ENCODE measurements around the gene DCST2.

Gene DCST2

DNA sequence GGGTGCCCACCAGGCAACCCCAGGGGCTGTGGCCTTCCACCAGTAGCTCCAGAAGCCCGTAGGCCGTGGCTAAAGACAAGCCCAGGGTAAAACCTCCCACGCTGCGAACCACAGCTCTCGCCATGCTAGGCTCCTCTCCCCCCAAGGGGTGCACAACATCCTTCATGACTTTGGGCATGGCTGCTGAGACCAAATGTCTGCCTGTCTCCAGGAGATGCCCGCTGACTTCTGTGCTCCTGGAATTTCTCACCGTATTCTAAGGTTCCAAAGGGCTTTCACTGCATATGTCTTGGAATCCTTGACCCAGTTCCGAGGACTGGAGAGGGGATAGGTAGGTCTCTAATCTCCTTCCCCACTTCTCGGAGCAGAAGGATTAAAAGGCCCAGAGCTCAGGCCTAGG, at the start of gene DCST2, which contains the start of gene DCST1:
Gene DCST2 (minus strand): TSS at position 258 of the 400 bp plus-strand sequence. CDS start 80 bp downstream, at position 178.
Gene DCST1 (plus strand): TSS at position 301 of the 400 bp plus-strand sequence. CDS start 213 bp downstream, outside the sequence.
- no peaks in the 10 kb centered on the region for H3K9me3 ChIP-seq (ENCODE audit: control insufficient read depth, insufficient read depth, low read length)
- H3K4me3 ChIP-seq (ENCODE audit: low read depth, low read length) = no peak within 1 kb of the TSS
- H3K4me1 ChIP-seq (ENCODE audit: control insufficient read depth, insufficient read depth, low read length) = no peaks in the 10 kb centered on the region
- no peak within 1 kb of the TSS for H3K9ac ChIP-seq (ENCODE audit: low read depth, low read length)
- peaks cover 2% of the 10 kb centered on the region for H3K27me3 ChIP-seq (ENCODE audit: control insufficient read depth, insufficient read depth, low read length)
- H3K36me3 ChIP-seq (ENCODE audit: control insufficient read depth, insufficient read depth, low read length) = no peaks in the 10 kb centered on the region

GRCh38 chr1:155083052-155083541, 49.5 kb upstream of the DCST2 start:
- H3K4me1 ChIP-seq (ENCODE audit: control insufficient read depth, insufficient read depth, low read length) = peaks cover 14% of the 10 kb centered on the region
- H3K27me3 ChIP-seq (ENCODE audit: control insufficient read depth, insufficient read depth, low read length) = peaks cover 53% of the 10 kb centered on the region
- no peak overlapping the region for H3K9ac ChIP-seq (ENCODE audit: low read depth, low read length)
- H3K36me3 ChIP-seq (ENCODE audit: control insufficient read depth, insufficient read depth, low read length) = no peaks in the 10 kb centered on the region
- peak overlapping the region; percentile 52 for H3K4me3 ChIP-seq (ENCODE audit: low read depth, low read length)
- H3K9me3 ChIP-seq (ENCODE audit: control insufficient read depth, insufficient read depth, low read length) = no peaks in the 10 kb centered on the region

GRCh38 chr1:155082301-155083051, 48.9 kb upstream of the DCST2 start:
- peak overlapping the region; percentile 52 for H3K4me3 ChIP-seq (ENCODE audit: low read depth, low read length)
- peaks cover 12% of the 10 kb centered on the region for H3K4me1 ChIP-seq (ENCODE audit: control insufficient read depth, insufficient read depth, low read length)
- H3K9ac ChIP-seq (ENCODE audit: low read depth, low read length) = no peak overlapping the region
- H3K9me3 ChIP-seq (ENCODE audit: control insufficient read depth, insufficient read depth, low read length) = no peaks in the 10 kb centered on the region
- H3K27me3 ChIP-seq (ENCODE audit: control insufficient read depth, insufficient read depth, low read length) = peaks cover 59% of the 10 kb centered on the region
- no peaks in the 10 kb centered on the region for H3K36me3 ChIP-seq (ENCODE audit: control insufficient read depth, insufficient read depth, low read length)

DNA sequence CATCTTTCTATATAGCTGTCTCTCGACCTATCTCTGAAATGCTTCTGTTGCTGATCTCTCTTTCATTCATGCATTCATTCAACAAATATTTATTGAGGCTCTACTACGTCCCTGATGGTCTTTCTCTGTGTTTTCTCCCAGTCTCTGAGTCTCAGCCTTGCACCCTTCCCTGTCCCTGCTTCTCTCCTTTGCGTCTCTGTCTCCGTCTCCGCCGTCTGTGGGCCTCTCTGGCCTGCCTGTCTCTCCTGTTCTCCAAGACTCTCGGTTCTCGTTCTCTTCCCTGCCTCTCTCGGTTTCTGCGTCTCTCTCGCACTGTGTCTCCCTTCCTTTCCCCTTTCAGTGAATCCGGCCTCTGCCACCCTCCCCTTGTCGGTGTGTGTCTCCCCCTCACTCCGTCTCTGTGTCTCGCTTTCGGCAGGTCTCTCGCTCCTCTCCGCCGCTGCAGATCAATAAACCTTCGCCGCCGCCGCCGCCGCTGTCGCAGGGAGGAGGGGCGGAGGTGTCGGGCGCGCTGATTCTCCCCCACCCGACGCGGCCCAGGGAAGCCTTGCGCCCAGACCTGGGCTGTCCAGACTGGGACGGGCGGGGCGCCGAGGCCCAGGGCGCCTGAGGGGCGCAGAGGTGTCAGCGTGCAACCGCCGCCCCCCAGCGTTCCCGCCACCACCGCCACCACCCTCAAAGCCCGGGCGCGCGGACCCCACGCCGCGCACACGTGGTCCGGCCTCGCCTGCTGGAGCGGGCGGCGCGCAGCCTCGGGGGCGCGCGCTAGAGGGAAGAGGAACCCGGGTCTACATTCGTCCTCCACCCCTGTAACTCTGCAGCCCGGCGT, 48.1 kb upstream of the DCST2 start:
- Histone ChIP-seq H3K4me3 (ENCODE audit: low read depth, low read length) (peak overlapping the region; percentile 68), H3K36me3 (ENCODE audit: control insufficient read depth, insufficient read depth, low read length) (no peaks in the 10 kb centered on the region), H3K27me3 (ENCODE audit: control insufficient read depth, insufficient read depth, low read length) (peaks cover 67% of the 10 kb centered on the region), H3K9me3 (ENCODE audit: control insufficient read depth, insufficient read depth, low read length) (no peaks in the 10 kb centered on the region), H3K4me1 (ENCODE audit: control insufficient read depth, insufficient read depth, low read length) (peaks cover 12% of the 10 kb centered on the region), H3K9ac (ENCODE audit: low read depth, low read length) (no peak overlapping the region)

DNA sequence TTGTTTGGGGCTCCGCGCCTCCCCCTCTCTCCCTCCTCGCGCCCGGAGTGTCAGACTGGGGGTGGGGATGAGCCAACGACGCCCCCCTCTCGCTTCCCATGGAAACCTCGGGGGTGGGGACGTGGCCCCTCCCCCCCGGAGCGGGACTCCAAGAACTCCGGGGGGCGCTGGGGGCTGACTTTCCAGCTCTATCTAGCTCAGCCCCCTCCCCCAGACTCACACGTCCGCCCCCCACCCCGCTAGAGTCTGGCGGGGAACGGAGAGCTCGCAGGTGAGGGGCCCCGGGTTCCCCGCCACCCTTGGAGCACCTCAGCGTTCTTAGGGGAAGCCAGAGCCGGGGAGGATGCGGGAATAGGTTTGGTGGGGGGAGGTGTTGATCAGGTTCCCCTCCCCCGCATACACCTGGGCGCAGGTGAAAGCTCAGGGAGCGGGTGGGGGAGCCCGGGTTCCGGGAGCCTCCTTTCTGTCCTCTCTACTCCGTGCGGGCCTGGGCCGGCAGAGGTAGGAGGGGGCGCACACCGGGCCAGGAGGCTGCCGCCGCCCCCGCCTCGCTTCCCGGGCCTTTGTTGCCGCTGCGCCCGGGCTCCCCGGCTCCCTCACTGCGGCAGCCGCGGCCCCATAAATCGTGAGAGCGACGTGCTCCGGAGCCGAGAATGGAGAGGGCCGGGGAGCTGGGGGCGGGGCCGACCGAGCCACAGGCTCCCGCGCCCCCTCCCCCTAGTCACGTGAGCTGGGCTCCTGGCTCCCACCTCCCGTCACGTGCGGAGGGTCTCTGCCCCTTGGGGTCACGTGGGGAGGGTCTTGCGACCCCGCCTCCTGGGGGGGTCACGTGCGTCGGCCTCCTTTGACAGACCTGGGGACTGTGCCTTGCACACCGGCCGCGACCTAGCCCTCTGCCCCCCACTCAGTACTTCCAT, 47.0 kb upstream of the DCST2 start:
- peaks cover 76% of the 10 kb centered on the region for H3K27me3 ChIP-seq (ENCODE audit: control insufficient read depth, insufficient read depth, low read length)
- no peaks in the 10 kb centered on the region for H3K9me3 ChIP-seq (ENCODE audit: control insufficient read depth, insufficient read depth, low read length)
- H3K4me3 ChIP-seq (ENCODE audit: low read depth, low read length) = peak overlapping the region; percentile 68
- no peaks in the 10 kb centered on the region for H3K36me3 ChIP-seq (ENCODE audit: control insufficient read depth, insufficient read depth, low read length)
- no peak overlapping the region for H3K9ac ChIP-seq (ENCODE audit: low read depth, low read length)
- peaks cover 12% of the 10 kb centered on the region for H3K4me1 ChIP-seq (ENCODE audit: control insufficient read depth, insufficient read depth, low read length)

GRCh38 chr1:155079487-155080311, 46.1 kb upstream of the DCST2 start:
- Histone ChIP-seq H3K4me1 (ENCODE audit: control insufficient read depth, insufficient read depth, low read length) (peaks cover 12% of the 10 kb centered on the region), H3K9ac (ENCODE audit: low read depth, low read length) (no peak overlapping the region), H3K4me3 (ENCODE audit: low read depth, low read length) (peak overlapping the region; percentile 68)

GRCh38 chr1:155079210-155079486, 45.6 kb upstream of the DCST2 start:
- H3K9ac ChIP-seq (ENCODE audit: low read depth, low read length) = no peak overlapping the region
- no peaks in the 10 kb centered on the region for H3K36me3 ChIP-seq (ENCODE audit: control insufficient read depth, insufficient read depth, low read length)
- H3K27me3 ChIP-seq (ENCODE audit: control insufficient read depth, insufficient read depth, low read length) = peaks cover 84% of the 10 kb centered on the region
- no peaks in the 10 kb centered on the region for H3K9me3 ChIP-seq (ENCODE audit: control insufficient read depth, insufficient read depth, low read length)
- H3K4me3 ChIP-seq (ENCODE audit: low read depth, low read length) = peak overlapping the region; percentile 68
- H3K4me1 ChIP-seq (ENCODE audit: control insufficient read depth, insufficient read depth, low read length) = peaks cover 9% of the 10 kb centered on the region

More at GRCh38 chr1:155079487-155080311, 46.1 kb upstream of the DCST2 start:
- Histone ChIP-seq H3K27me3 (ENCODE audit: control insufficient read depth, insufficient read depth, low read length) (peaks cover 84% of the 10 kb centered on the region), H3K36me3 (ENCODE audit: control insufficient read depth, insufficient read depth, low read length) (no peaks in the 10 kb centered on the region), H3K9me3 (ENCODE audit: control insufficient read depth, insufficient read depth, low read length) (no peaks in the 10 kb centered on the region)

DNA sequence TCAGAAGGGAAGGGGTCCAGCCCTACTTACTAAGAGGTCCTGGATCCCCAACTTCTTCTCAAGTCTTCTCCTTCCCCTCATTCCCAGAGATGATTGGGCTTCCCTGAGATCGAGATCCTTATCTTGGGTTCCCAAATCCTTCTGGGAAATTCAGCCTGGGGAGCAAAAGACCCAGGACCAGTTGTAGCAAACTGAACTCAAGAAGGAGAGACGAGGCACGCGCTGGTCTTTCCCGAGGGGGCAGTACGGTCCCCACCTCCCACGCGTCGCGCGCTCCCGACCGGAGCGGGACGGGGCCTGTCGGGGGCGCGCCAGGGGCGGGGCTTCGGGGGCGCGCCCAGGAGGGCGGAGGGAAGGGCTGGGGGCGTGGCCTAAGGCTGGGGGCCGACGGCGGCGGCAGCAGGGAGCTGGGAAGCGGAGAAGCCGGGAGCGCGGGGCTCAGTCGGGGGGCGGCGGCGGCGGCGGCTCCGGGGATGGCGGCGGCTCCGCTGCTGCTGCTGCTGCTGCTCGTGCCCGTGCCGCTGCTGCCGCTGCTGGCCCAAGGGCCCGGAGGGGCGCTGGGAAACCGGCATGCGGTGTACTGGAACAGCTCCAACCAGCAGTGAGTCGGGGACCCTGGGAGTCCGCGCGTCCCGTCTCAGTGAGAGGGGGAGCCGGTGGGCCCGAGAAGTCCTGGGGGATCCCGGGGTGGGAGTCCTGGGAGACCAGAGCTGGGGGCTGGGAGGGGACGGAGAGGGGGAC, 45.1 kb upstream of the DCST2 start, which contains the start of gene EFNA3:
Gene EFNA3 (plus strand): TSS at position 369 of the 741 bp plus-strand sequence. CDS start 105 bp downstream, at position 474.
- no peak within 1 kb of the TSS for H3K9ac ChIP-seq (ENCODE audit: low read depth, low read length)

GRCh38 chr1:155077758-155078445, 44.3 kb upstream of the DCST2 start:
- Histone ChIP-seq H3K9me3 (ENCODE audit: control insufficient read depth, insufficient read depth, low read length) (no peaks in the 10 kb centered on the region), H3K9ac (ENCODE audit: low read depth, low read length) (no peak overlapping the region), H3K4me3 (ENCODE audit: low read depth, low read length) (peak overlapping the region; percentile 64), H3K36me3 (ENCODE audit: control insufficient read depth, insufficient read depth, low read length) (no peaks in the 10 kb centered on the region), H3K27me3 (ENCODE audit: control insufficient read depth, insufficient read depth, low read length) (peaks cover 81% of the 10 kb centered on the region), H3K4me1 (ENCODE audit: control insufficient read depth, insufficient read depth, low read length) (peaks cover 14% of the 10 kb centered on the region)

More for the DNA sequence above, 45.1 kb upstream of the DCST2 start, which contains the start of gene EFNA3:
- peaks cover 82% of the 10 kb centered on the region for H3K27me3 ChIP-seq (ENCODE audit: control insufficient read depth, insufficient read depth, low read length)
- H3K36me3 ChIP-seq (ENCODE audit: control insufficient read depth, insufficient read depth, low read length) = no peaks in the 10 kb centered on the region
- peaks cover 9% of the 10 kb centered on the region for H3K4me1 ChIP-seq (ENCODE audit: control insufficient read depth, insufficient read depth, low read length)
- H3K9me3 ChIP-seq (ENCODE audit: control insufficient read depth, insufficient read depth, low read length) = no peaks in the 10 kb centered on the region
- H3K4me3 ChIP-seq (ENCODE audit: low read depth, low read length) = peak within 1 kb of the TSS; percentile 68

DNA sequence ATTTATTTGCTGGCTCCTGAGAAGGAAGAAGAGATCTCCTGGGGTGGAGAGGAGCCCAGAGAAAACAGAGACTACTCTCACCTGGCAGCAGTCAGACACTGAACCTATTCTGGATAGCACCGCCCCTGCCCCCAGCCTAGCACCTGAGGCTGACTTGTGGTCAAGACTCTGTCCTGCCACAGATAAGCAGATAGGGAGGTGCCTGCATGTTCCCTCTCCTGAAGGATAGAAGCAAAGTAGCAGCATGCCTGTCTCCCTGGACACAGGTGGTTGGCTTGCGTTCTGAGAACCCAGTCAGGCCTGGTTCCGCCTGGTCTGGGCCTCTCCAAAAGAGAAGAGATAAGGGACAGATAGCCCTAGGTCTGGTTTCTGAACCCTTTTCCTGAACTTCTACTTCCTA, 43.8 kb upstream of the DCST2 start:
- Histone ChIP-seq H3K4me3 (ENCODE audit: low read depth, low read length) (no peak overlapping the region), H3K27me3 (ENCODE audit: control insufficient read depth, insufficient read depth, low read length) (peaks cover 80% of the 10 kb centered on the region), H3K36me3 (ENCODE audit: control insufficient read depth, insufficient read depth, low read length) (no peaks in the 10 kb centered on the region), H3K4me1 (ENCODE audit: control insufficient read depth, insufficient read depth, low read length) (peaks cover 16% of the 10 kb centered on the region), H3K9me3 (ENCODE audit: control insufficient read depth, insufficient read depth, low read length) (no peaks in the 10 kb centered on the region), H3K9ac (ENCODE audit: low read depth, low read length) (no peak overlapping the region)
